Activated CD4-positive, alpha-beta T cell treated with anti-CD3 and anti-CD28 coated beads, Interleukin-2, Interleukin-6, amounts not matched to agents 100 ng/mL and 50 ng/mL, durations not matched to agents 16 hours and 8 hours (primary cell): ENCODE data around the gene HSF2.

Source experiments
- DNase-seq: peaks from one replicate; pipeline ENCODE4 v3.0.0-alpha.2; 2020

The HSF2 gene

GRCh38 chr6:122399348-122400120, at the start of gene HSF2:
Gene HSF2 (plus strand): TSS chr6:122399652. CDS start chr6:122399738, 86 bp downstream.
- peak; percentile 98 for DNase-seq

- DNase-seq: no peak
Measured at GRCh38 chr6:122352981-122353664, 46.3 kb upstream of the HSF2 start.

GRCh38 chr6:122360809-122361208, 38.6 kb upstream of the HSF2 start:
- no peak for DNase-seq

GRCh38 chr6:122361314-122361979, 38.0 kb upstream of the HSF2 start:
- DNase-seq: no peak

- no peak for DNase-seq
Measured at GRCh38 chr6:122363769-122364483, 35.5 kb upstream of the HSF2 start.

GRCh38 chr6:122365775-122366403, 33.6 kb upstream of the HSF2 start:
- no peak for DNase-seq

GRCh38 chr6:122367171-122367570, 32.3 kb upstream of the HSF2 start:
- no peak for DNase-seq

GRCh38 chr6:122369536-122369935, 29.9 kb upstream of the HSF2 start:
- DNase-seq: no peak

GRCh38 chr6:122372647-122373046, 26.8 kb upstream of the HSF2 start:
- no peak for DNase-seq

GRCh38 chr6:122374307-122374706, 25.1 kb upstream of the HSF2 start:
- DNase-seq: peak; percentile 7

- DNase-seq: no peak
Measured at GRCh38 chr6:122376246-122376645, 23.2 kb upstream of the HSF2 start.

- peak; percentile 77 for DNase-seq
Measured at GRCh38 chr6:122381494-122382265, 17.8 kb upstream of the HSF2 start.

- DNase-seq: no peak
Measured at GRCh38 chr6:122385857-122386612, 13.4 kb upstream of the HSF2 start.

GRCh38 chr6:122388945-122389344, 10.5 kb upstream of the HSF2 start:
- DNase-seq: no peak

- DNase-seq: no peak
Measured at GRCh38 chr6:122389704-122390372, 9.6 kb upstream of the HSF2 start.

GRCh38 chr6:122392564-122393350, 6.7 kb upstream of the HSF2 start:
- DNase-seq: no peak

- DNase-seq: peak; percentile 72
Measured at GRCh38 chr6:122393351-122393896, 6.0 kb upstream of the HSF2 start.

GRCh38 chr6:122394016-122394415, 5.4 kb upstream of the HSF2 start:
- no peak for DNase-seq

GRCh38 chr6:122399055-122399347, 451 bp upstream of the HSF2 start:
- DNase-seq: no peak

- no peak for DNase-seq
Measured at GRCh38 chr6:122400121-122400450, 634 bp downstream of the HSF2 start.
